NCI-H226 (cell line): ENCODE measurements around the gene POLD1.
"Not testable (repeated sequence)": the region's sequence is repeated elsewhere in the genome, so short reads cannot be mapped to it uniquely, and the experiment has no call there.

Source experiments
- DNase-seq: peaks from one replicate; pipeline ENCODE4 v3.0.0-alpha.2; 2015

Gene POLD1

GRCh38 chr19:50383852-50384684 lies at the start of gene POLD1:
Gene POLD1 (plus strand): TSS chr19:50384347. CDS start chr19:50398852, 14,505 bp downstream.
- DNase-seq, result peak; percentile 88

GRCh38 chr19:50334741-50335421 lies 49.3 kb upstream of the POLD1 start:
- DNase-seq, result no peak

DNA sequence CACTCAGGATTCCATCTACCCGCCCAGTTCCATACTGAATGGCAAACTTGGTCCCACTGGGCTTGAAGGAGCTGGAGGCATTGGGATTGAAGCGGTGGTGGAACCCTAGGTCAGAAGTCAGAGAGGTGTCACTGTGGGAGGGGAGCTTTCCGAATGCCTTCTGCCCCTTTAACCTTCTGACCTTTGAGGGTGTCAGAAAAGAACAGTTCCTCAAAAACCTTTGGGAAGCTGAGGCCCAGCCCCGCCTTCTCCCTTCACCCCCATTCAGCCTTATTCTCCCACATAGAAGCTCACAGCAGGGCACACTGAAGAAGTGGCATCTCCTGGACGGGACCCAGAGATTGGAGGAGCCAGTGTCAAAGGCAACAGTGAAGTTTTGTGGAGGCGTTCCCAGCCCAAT lies 47.1 kb upstream of the POLD1 start:
- not testable (repeated sequence) for DNase-seq

DNA sequence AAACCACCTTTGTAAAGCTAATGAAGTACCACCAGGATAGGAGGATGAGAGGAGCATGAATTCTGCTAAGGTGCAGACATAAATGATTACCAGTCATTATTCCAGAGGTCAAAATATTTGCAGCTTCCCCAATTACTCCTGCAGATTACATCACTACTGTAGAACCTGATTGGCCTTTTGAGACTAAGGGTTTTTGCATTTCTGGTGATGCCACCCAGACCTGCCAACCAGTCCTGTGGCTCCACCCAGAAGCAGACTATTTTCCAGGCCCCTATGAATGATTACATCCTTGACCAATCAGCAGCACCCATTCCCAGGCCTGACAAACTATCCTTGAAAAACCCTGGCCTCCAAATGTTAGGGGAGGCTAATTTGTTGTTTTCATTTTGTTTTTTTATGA lies 43.8 kb upstream of the POLD1 start:
- no peak for DNase-seq

DNA sequence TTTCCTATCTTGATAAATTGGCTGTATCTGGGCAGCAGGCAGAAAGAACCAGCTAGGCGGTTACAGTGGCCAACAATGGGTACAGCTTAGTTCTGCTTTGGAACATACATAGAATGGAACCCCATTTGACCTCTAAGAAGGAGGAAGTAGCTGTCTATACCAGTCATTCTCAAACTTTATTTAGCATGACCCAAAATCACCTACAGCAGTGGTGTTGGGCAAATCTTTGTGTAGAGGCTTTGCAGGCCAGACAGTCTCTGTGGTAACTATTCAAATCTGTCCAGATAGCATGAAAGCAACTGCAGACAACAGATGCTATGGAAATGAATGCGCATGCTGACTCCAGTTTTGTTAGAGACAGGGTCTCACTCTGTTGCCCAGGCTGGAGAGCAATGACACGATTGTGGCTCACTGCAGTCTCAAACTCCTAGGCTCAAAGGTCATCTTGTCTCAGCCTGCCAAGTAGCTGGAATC lies 43.0 kb upstream of the POLD1 start:
- no peak for DNase-seq

DNA sequence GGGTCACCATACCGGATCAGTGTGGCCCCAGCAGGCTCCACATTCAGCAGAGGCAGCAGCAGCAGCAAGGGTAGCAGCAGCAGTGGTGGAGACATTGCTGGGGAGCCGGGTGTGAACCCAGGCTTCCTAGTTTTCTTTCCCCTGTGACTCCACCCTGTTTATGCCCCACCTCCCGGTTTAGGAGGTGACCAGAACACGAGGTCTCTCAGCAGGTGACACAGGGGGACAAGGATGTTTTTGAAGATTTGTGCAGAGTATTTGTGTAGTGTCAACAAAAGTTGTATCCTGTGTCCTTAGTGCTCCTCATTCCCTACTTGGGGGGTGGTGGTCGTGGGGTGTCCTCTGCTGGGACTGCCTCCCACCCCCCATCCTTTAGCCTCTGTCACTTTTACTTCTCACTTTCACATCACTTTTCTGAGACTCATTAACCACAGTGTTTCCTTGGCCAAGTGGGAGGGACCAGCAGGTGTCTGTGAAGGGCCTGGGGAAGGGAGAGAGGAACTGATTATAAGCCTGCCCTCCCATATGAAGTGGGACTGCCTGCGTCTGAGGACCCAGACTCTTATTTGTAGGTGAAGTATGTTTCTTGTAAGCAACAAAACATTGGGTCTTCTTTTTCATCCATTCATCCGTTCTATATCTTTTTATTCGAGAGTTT lies 39.4 kb upstream of the POLD1 start:
- DNase-seq, result no peak

DNA sequence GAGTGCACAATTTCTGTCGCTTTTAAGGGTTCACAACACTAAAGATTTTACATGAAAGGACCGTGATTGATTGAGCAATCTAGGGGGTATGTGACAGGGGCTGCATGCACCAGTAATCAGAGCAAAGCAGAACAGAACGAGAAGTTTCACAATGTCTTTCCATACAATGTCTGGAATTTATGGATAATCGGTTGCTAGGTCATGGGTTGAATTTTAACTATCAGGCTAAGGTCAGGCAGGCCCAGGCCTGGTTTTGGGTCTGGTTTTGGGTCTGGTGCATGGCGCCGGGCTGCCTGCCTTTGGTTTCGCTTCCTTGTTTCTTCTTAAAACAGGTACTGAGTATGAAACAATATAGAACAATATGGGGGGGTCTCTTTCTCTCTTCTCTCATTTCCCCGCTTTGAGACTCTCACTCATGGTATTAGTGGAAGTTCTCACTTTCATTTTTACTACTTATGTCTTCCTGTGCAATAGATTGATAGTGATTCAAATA lies 37.0 kb upstream of the POLD1 start:
- DNase-seq, result not testable (repeated sequence)

- DNase-seq, result no peak
Measured at GRCh38 chr19:50349277-50350057, 34.7 kb upstream of the POLD1 start.

GRCh38 chr19:50352242-50352641 lies 31.9 kb upstream of the POLD1 start:
- no peak for DNase-seq

DNA sequence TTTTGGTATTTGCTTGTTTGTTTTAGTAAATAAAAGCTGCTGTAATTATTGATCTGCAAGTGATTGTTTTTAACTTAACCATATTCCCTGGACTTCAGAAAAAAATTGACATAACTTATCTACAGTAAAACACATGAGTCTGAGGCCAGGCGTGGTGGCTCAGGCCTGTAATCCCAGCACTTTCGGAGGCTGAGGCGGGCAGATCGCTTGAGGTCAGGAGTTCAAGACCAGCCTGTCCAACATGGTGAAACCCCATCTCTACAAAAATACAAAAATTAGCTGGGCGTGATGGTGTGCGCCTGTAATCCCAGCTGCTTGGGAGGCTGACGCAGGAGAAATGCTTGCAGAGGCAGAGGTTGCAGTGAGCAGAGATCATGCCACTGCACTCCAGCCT lies 30.7 kb upstream of the POLD1 start:
- not testable (repeated sequence) for DNase-seq

GRCh38 chr19:50356691-50357177 lies 27.4 kb upstream of the POLD1 start:
- DNase-seq, result no peak

DNA sequence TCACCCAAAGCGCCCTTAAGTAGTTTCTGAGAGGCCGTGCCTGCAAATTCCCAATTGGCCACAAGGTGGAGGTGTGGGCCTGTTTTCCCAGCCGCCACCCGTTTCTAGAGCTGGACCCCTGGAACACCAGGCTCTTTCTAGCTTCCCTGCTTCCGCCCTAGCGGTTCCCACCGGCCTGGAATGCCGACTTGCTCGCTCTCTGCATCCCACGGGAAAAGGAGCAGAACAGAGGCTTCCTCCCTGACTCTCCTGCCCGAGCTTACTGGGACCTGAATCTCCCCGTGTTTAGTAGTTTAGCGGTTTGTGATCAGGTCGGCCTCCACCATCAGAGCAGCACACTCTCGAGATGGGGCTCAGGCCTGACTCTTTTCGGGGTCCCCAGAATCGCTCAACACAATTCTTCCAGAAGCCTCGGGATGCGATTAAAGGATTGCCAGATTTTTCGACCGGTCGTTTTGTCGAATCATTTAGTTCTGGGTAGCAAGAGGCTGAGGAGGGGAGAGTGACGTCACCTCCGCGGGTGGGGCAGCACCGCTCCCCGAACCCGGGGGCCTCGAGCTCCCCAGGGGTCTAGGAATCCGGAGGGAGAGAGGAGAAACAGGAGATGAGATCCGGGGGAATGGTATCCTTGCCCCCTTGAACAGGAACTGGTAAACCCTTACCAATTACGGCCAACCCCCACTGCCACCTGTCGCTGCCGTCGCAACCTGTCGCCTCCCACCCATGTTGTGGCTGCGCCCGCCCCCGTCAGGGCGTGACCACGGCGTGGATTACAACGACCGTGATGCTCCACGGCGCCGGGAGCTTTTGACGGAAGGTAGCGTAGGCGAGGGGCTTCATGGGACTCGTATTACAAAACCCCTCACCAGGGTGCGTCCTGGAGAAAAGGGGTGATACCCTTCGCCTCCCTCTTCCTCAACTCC lies 26.7 kb upstream of the POLD1 start:
- DNase-seq, result peak; percentile 33

- no peak for DNase-seq
Measured at GRCh38 chr19:50358483-50359327, 25.4 kb upstream of the POLD1 start.

DNA sequence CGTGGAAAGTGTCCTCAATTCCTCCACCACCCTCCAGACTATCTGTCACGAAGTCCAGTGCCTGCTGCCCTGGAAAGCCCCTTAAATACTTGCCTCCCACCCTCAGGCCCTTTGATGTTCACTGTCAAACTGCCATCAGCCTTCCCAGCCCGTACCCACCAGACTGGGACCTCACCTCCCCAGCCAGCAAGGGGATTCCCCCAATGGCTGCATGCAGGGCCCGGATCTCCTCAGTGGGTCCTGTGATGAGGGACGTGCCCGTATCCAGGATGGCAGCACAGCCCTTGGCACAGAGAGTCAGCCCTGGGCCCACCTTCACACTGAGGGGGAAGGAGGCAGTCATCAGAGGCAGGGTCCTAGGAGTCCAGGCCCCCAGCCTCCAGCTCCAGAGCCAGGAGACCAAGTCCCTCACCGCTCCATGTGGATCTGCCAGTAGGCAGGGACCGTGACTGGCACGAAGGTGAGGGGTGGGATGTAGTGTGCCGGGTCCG lies 24.8 kb upstream of the POLD1 start:
- no peak for DNase-seq

- no peak for DNase-seq
Measured at GRCh38 chr19:50361290-50362029, 22.7 kb upstream of the POLD1 start.

GRCh38 chr19:50362030-50362412 lies 22.1 kb upstream of the POLD1 start:
- no peak for DNase-seq

DNA sequence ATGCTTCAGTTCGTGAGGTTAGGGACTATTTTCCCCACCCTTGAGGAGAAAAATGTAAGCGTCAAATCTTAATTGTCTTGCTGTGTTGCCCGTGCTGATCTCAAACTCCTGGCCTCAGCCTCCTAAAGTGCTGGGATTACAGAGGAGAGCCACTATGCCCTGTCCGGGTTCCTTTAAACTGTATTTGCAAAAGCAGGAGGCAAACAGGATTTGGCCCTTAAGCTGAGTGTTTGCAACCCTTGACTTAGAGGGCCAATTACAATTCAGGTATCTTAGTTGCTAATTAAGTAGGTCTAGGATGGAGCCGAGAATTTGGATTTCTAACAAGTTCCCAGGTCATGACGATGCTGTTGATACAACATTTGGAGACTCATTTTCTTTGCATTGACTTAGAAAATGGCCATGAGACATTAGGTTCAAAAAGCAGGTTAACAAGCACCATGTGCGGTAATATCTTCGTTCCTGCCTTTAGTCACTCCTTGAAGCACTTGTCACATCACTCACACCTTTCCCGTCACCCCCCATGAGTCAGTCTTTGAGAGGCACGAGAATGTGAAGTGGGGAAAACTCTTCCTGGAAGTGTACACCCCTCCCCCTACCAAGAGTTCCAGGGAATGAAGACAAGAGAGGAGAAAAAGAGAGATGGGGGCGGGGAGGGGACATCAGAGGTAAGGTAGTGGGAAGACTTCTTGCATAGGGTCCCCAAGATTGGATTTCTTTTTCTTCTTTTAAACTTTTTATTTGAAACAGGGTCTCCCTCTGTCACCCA lies 21.3 kb upstream of the POLD1 start:
- DNase-seq, result no peak

DNA sequence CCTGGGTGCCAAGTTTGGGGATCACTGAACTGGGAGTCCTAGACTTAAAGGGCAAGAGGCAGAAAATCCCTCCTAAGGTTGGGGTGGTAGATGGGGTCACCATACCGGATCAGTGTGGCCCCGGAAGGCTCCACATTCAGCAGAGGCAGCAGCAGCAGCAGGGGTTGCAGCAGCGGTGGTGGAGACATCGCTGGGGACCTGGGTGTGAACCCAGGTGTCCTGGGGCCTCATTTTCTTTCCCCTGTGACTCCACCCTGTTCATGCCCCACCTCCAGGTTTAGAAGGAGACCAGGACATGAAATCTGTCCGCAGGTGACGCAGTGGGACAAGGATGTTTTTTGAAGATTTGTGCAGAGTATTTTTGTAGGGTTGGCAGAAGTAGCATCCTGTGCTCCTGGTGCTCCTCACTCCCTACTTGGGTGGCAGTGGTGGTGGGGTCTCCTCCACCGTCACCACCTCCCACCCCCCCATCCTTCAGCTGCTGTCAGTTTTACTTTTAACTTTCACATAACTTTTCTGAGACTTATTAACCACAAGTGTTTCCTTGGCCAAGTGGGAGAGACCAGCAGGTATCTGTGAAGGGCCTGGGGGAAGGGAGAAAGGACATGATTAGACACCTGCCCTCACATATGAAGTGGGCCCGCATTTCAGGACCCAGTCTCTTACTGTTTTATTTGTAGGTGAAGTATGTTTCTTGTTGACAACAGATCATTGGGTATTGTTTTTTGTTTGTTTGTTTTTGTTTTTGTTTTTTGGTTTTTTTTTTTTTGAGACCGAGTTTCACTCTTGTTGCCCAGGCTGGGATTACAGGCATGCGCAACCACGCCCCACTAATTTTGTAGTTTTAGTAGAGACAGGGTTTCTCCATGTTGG lies 18.5 kb upstream of the POLD1 start, which contains the start of gene NAPSA:
Gene NAPSA (minus strand): TSS at position 206 of the 873 bp plus-strand sequence. CDS start 18 bp downstream, at position 188.
- DNase-seq, result no peak
